Measurements from ENCODE around the gene RNF130.
A peak's percentile ranks its signal among the peaks of the same experiment; 100 is the strongest.
"Not testable (repeated sequence)": the region's sequence is repeated elsewhere in the genome, so short reads cannot be mapped to it uniquely, and the experiment has no call there.

Gene RNF130

GRCh38 chr5:180093651-180094382 lies 22.3 kb upstream of the RNF130 start:
- Histone ChIP-seq H3K4me2 (no peak overlapping the region), H3K27ac (no peak overlapping the region), H2AFZ (ENCODE audit: low read depth) (no peak overlapping the region), H3K4me3 (IDR thresholded peaks at IDR 0.05; ENCODE audit: insufficient read depth, low read depth, low read length) (no peak overlapping the region), H3K4me1 (ENCODE audit: low read depth, poor library complexity, severe bottlenecking) (no peaks in the 10 kb centered on the region), H3K36me3 (ENCODE audit: insufficient read depth) (no peaks in the 10 kb centered on the region), H3K27me3 (ENCODE audit: insufficient read depth, low read depth) (no peaks in the 10 kb centered on the region), H4K20me1 (ENCODE audit: insufficient read depth) (no peaks in the 10 kb centered on the region), H3K9ac (no peak overlapping the region), H3K79me2 (ENCODE audit: insufficient read depth, low read depth) (no peaks in the 10 kb centered on the region)
- TF ChIP-seq CTCF (conservative IDR thresholded peaks at IDR 0.05; ENCODE audit: low read depth, low read length), result no peak

- no peaks in the 10 kb centered on the region for H4K20me1 ChIP-seq (ENCODE audit: insufficient read depth)
- H3K9ac ChIP-seq, result no peak overlapping the region
- H3K4me3 ChIP-seq (IDR thresholded peaks at IDR 0.05; ENCODE audit: insufficient read depth, low read depth, low read length), result no peak overlapping the region
- H3K36me3 ChIP-seq (ENCODE audit: insufficient read depth), result no peaks in the 10 kb centered on the region
- H3K79me2 ChIP-seq (ENCODE audit: insufficient read depth, low read depth), result no peaks in the 10 kb centered on the region
- H3K27me3 ChIP-seq (ENCODE audit: insufficient read depth, low read depth), result no peaks in the 10 kb centered on the region
- H3K4me1 ChIP-seq (ENCODE audit: low read depth, poor library complexity, severe bottlenecking), result no peaks in the 10 kb centered on the region
- no peak overlapping the region for H3K27ac ChIP-seq
- H3K4me2 ChIP-seq, result no peak overlapping the region
- TF ChIP-seq CTCF (conservative IDR thresholded peaks at IDR 0.05; ENCODE audit: low read depth, low read length), result no peak
- H2AFZ ChIP-seq (ENCODE audit: low read depth), result no peak overlapping the region
Observed at GRCh38 chr5:180093241-180093640, 21.7 kb upstream of the RNF130 start.

GRCh38 chr5:180090769-180091546 lies 19.4 kb upstream of the RNF130 start:
- Histone ChIP-seq H3K27ac (no peak overlapping the region), H3K4me2 (no peak overlapping the region; the same call in 1 of the 2 replicates), H2AFZ (ENCODE audit: low read depth) (no peak overlapping the region), H3K27me3 (ENCODE audit: insufficient read depth, low read depth) (no peaks in the 10 kb centered on the region), H3K9ac (no peak overlapping the region), H3K4me1 (ENCODE audit: low read depth, poor library complexity, severe bottlenecking) (no peaks in the 10 kb centered on the region), H4K20me1 (ENCODE audit: insufficient read depth) (no peaks in the 10 kb centered on the region), H3K36me3 (ENCODE audit: insufficient read depth) (no peaks in the 10 kb centered on the region), H3K4me3 (IDR thresholded peaks at IDR 0.05; ENCODE audit: insufficient read depth, low read depth, low read length) (no peak overlapping the region), H3K79me2 (ENCODE audit: insufficient read depth, low read depth) (no peaks in the 10 kb centered on the region)
- no peak for TF ChIP-seq CTCF (conservative IDR thresholded peaks at IDR 0.05; ENCODE audit: low read depth, low read length)

GRCh38 chr5:180090098-180090768 lies 18.7 kb upstream of the RNF130 start:
- Histone ChIP-seq H2AFZ (ENCODE audit: low read depth) (no peak overlapping the region; the same call in 1 of the 2 replicates), H3K4me3 (IDR thresholded peaks at IDR 0.05; ENCODE audit: insufficient read depth, low read depth, low read length) (no peak overlapping the region), H3K27me3 (ENCODE audit: insufficient read depth, low read depth) (no peaks in the 10 kb centered on the region), H3K4me1 (ENCODE audit: low read depth, poor library complexity, severe bottlenecking) (peaks cover 3% of the 10 kb centered on the region), H3K36me3 (ENCODE audit: insufficient read depth) (no peaks in the 10 kb centered on the region), H4K20me1 (ENCODE audit: insufficient read depth) (no peaks in the 10 kb centered on the region), H3K9ac (no peak overlapping the region), H3K4me2 (peak overlapping the region; percentile 25; the same call in 1 of the 2 replicates), H3K79me2 (ENCODE audit: insufficient read depth, low read depth) (no peaks in the 10 kb centered on the region), H3K27ac (no peak overlapping the region)
- TF ChIP-seq CTCF (conservative IDR thresholded peaks at IDR 0.05; ENCODE audit: low read depth, low read length), result no peak

GRCh38 chr5:180089628-180090027 lies 18.1 kb upstream of the RNF130 start:
- not testable (repeated sequence) for H4K20me1 ChIP-seq (ENCODE audit: insufficient read depth); H3K79me2 ChIP-seq (ENCODE audit: insufficient read depth, low read depth); H3K27ac ChIP-seq; H3K36me3 ChIP-seq (ENCODE audit: insufficient read depth); H3K4me3 ChIP-seq (IDR thresholded peaks at IDR 0.05; ENCODE audit: insufficient read depth, low read depth, low read length); H3K27me3 ChIP-seq (ENCODE audit: insufficient read depth, low read depth); H3K4me2 ChIP-seq; H2AFZ ChIP-seq (ENCODE audit: low read depth); H3K4me1 ChIP-seq (ENCODE audit: low read depth, poor library complexity, severe bottlenecking); H3K9ac ChIP-seq

All from KMS-11 (cell line).